ACHN (cell line): ENCODE measurements around the gene THSD7A.

Source experiments
- DNase-seq: peaks from one replicate; pipeline ENCODE4 v3.0.0-alpha.2; 2015
- in situ Hi-C: cut with HindIII; loops from 2 replicates; pipeline ENCODE4 v1.10.0; 2017; ENCODE audit warnings: low sequenced_read_pairs, low pct_ligation_motif_present, low pct_unique_long_range_greater_than_20kb

THSD7A gene

GRCh38 chr7:11819947-11820346, 12.1 kb downstream of the THSD7A start:
- no peak for DNase-seq
- in situ Hi-C loops = no loop called here

- DNase-seq = no peak
- in situ Hi-C loops = no loop called here
Observed at GRCh38 chr7:11819271-11819670, 12.7 kb downstream of the THSD7A start.

GRCh38 chr7:11818281-11818680, 13.7 kb downstream of the THSD7A start:
- DNase-seq = no peak
- in situ Hi-C loops = no loop called here

- DNase-seq = no peak
- in situ Hi-C loops = no loop called here
Observed at GRCh38 chr7:11817111-11817740, 14.8 kb downstream of the THSD7A start.

GRCh38 chr7:11811709-11812108, 20.3 kb downstream of the THSD7A start:
- in situ Hi-C loops = no loop called here
- DNase-seq = no peak

- in situ Hi-C loops = no loop called here
- no peak for DNase-seq
Observed at GRCh38 chr7:11810043-11810625, 21.9 kb downstream of the THSD7A start.

- no peak for DNase-seq
- in situ Hi-C loops = no loop called here
Observed at GRCh38 chr7:11807000-11807399, 25.0 kb downstream of the THSD7A start.

- in situ Hi-C loops = no loop called here
- DNase-seq = no peak
Observed at GRCh38 chr7:11804621-11805020, 27.4 kb downstream of the THSD7A start.

- in situ Hi-C loops = no loop called here
- DNase-seq = no peak
Observed at GRCh38 chr7:11795231-11795630, 36.8 kb downstream of the THSD7A start.

GRCh38 chr7:11792166-11792565, 39.8 kb downstream of the THSD7A start:
- in situ Hi-C loops = no loop called here
- DNase-seq = no peak

GRCh38 chr7:11788568-11788967, 43.4 kb downstream of the THSD7A start:
- in situ Hi-C loops = no loop called here

GRCh38 chr7:11787534-11787933, 44.5 kb downstream of the THSD7A start:
- in situ Hi-C loops = no loop called here
- DNase-seq = no peak

More at GRCh38 chr7:11788568-11788967, 43.4 kb downstream of the THSD7A start:
- no peak for DNase-seq

GRCh38 chr7:11786186-11786585, 45.8 kb downstream of the THSD7A start:
- no peak for DNase-seq
- in situ Hi-C loops = no loop called here

GRCh38 chr7:11784769-11785536, 47.0 kb downstream of the THSD7A start:
- in situ Hi-C loops = no loop called here
- no peak for DNase-seq

GRCh38 chr7:11779864-11780674, 51.9 kb downstream of the THSD7A start:
- in situ Hi-C loops = no loop called here
- DNase-seq = no peak

- no peak for DNase-seq
Observed at GRCh38 chr7:11776039-11776438, 56.0 kb downstream of the THSD7A start.

GRCh38 chr7:11775401-11775800, 56.6 kb downstream of the THSD7A start:
- in situ Hi-C loops = no loop called here
- DNase-seq = no peak

More at GRCh38 chr7:11776039-11776438, 56.0 kb downstream of the THSD7A start:
- in situ Hi-C loops = no loop called here

- in situ Hi-C loops = no loop called here
- DNase-seq = no peak
Observed at GRCh38 chr7:11768263-11768662, 63.7 kb downstream of the THSD7A start.

GRCh38 chr7:11767148-11767547, 64.8 kb downstream of the THSD7A start:
- DNase-seq = no peak
- in situ Hi-C loops = no loop called here
